HG02884 (cell line): ENCODE results near the gene MDN1.
"Not testable (repeated sequence)": the region's sequence is repeated elsewhere in the genome, so short reads cannot be mapped to it uniquely, and the experiment has no call there.

Source experiments
- ATAC-seq: cut with Tn5 transposase; IDR thresholded peaks from one replicate; pipeline ENCODE4 v1.9.1; 2021; ENCODE audit warnings: mild to moderate bottlenecking, moderate library complexity; ENCODE audit not compliant: unreplicated experiment

The MDN1 gene

GRCh38 chr6:89776583-89777233, 42.9 kb downstream of the MDN1 start:
- ATAC-seq, result no peak

DNA sequence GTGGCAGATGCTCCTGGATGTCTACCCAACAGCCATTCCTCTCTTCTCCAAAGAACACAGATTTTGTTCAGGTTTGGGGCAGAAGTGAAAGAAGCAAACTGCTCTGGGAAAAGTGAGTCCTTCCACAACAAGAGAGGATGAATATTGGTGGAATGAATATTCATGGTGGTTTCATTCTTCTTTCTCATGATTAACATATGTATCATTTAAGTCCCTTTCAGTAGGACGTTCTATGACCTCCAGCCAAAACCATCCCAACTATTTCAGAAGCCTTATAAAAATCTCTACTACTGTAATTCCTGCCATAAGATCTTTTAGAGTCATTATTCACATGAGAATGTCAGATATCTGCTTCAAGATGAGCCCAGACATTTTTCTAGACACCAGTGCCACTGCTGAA, 44.4 kb downstream of the MDN1 start:
- ATAC-seq, result no peak

DNA sequence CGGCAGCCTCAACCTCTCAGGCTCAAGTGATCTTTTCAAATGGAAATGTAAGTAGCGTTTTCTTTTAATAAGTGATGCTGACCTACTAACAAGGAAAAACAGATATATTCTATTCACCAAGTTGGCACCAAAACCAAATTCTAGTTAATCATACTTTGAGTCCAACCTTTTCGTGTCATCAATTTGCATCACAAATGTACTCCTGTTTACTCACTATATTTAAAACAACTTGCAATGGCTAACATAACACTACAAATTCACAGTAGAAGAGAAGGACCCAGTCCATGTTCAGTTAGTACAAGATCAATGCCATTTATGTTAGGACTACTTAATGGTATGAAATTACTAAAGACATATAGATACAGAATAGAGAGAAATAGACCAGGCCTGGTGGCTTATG, 50.0 kb downstream of the MDN1 start:
- ATAC-seq, result no peak

GRCh38 chr6:89768324-89768723, 51.3 kb downstream of the MDN1 start:
- ATAC-seq, result no peak

DNA sequence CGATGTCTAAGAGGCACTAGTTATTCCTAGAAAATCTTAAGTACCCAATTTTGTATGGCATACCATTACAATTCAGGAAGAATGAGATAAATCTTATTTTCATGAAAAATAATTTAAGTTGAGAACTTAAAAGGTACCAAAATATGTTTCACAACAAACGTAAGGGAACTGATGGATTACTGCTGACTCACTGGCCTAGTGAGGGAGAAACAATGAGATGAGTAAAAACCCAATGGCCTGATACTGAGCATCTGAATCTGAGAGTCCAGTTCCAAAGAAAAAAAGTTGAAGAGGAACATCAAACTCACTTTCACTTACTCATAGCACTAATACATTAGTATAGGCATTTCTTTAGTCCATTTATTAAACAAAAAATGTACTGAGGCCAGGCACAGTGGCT, 56.0 kb downstream of the MDN1 start:
- no peak for ATAC-seq

- no peak for ATAC-seq
Observed at GRCh38 chr6:89758830-89759229, 60.8 kb downstream of the MDN1 start.

- no peak for ATAC-seq
Observed at GRCh38 chr6:89750338-89750737, 69.3 kb downstream of the MDN1 start.

DNA sequence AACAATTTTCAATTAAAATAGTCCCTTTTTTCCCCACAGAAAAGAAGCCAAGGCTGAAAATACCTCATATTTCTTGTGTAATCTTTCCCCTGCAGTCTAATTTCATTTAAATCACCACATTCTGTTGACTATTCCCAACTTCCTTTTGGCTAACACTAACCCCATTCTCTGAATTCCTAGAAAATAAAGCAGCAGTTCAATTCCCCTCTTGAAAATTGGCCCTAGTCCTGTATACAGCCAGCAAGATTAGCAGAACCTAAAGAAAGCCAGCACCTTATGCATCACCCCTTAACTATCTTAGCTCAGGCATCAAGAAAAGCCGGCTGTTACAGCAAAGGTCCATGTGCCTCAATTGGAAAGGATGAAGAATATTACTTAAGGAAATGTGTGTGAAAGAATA, 69.7 kb downstream of the MDN1 start:
- ATAC-seq, result no peak

DNA sequence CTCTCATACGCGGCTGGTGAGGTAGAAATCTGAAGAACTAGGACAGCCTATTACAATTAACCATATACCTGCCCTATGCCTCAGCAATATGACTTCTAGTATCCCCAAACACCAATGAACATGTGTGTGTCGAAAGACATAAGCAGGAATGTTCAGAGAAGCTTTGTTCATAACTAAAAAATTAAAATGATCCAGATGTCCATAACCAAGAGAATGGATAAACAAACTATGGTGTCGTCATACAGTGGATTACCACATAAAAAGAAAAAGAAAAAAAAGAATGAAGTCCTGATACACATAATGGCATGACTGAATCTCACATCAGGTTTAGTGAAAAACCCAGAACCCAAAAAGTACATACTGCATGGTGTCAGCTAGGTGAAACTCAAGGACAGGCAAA, 73.9 kb downstream of the MDN1 start:
- ATAC-seq, result no peak

DNA sequence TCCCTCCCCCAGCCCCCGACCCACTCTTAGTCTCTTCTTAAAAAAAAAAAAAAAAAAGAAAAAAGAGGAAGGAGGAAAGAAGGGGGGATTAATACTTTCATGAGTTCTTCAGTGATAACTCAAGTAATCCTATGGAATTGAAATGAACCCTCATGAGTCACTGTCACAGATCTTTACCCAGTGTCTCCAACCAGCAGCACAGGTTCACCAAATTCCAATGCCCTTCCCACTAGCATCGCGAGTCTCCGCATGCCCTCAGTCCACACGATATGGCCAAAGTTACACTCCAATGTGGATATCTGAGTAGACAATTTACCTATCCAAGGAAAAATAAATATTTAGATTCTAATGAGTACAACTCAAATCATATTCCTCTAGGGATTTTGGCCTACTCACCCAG, 74.5 kb downstream of the MDN1 start:
- no peak for ATAC-seq

DNA sequence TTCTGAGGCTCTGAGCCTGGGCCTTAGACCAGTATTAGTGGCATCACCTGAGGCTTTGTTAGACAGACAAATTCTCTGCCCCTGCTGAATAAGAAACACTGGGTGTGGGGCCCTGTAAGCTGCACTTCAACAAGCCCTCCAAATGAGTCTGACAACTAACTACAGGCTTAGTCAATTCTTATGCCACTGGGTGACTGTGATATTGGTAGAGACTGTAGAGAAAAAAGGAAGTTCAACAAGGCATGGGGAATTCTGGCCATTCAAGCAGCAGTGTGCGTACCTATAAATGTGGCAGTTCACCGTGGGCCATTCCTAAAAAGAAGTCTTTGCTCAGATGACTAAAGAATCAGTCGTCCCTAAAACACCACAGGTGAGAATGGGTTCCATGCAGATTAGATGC, 82.7 kb downstream of the MDN1 start:
- ATAC-seq, result no peak

GRCh38 chr6:89734526-89734925, 85.1 kb downstream of the MDN1 start:
- ATAC-seq, result no peak

DNA sequence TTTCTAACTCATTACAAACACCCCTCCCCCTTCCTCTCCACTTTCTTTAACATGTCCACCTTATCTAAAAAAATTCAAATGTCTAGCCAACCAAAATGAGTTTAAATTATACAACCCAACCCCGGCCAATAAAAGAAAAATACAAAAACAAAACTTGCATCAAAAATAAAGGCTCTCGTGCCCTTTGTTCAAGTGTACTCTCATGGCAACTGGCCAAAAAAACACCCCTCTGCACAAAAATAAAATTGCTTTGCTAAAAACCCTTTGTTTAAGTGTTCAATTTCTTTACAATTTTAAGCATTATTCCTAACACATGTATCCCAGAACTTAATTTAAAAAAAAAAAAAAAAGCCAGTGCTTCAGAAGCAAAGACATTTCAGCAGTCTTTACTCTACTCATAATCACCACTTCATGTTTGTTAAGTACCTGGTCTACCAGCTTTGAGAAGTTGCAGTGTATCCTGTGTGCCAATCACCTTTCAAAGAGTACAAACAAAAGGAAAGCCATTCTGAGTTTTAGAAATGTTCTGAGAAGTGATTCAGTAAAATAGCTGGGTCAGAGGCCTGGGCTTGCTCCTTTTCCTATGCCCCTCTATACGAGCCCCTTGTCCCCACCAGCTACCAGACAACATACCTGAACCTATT, 87.5 kb downstream of the MDN1 start:
- ATAC-seq, result no peak

DNA sequence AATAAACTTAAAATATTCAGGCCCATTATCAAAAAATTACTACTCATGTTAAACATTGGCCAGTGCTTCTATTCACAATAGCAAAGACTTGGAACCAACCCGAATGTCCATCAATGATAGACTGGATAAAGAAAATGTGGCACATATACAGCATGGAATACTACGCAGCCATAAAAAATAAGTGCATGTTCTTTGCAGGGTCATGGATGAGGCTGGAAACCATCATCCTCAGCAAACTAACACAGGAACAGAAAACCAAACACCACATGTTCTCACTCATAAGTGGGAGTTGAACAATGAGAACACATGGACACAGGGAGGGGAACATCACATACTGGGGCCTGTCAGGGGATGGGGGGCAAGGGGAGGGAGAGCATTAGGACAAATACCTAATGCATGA, 88.3 kb downstream of the MDN1 start:
- not testable (repeated sequence) for ATAC-seq

GRCh38 chr6:89729818-89730217, 89.8 kb downstream of the MDN1 start:
- no peak for ATAC-seq

DNA sequence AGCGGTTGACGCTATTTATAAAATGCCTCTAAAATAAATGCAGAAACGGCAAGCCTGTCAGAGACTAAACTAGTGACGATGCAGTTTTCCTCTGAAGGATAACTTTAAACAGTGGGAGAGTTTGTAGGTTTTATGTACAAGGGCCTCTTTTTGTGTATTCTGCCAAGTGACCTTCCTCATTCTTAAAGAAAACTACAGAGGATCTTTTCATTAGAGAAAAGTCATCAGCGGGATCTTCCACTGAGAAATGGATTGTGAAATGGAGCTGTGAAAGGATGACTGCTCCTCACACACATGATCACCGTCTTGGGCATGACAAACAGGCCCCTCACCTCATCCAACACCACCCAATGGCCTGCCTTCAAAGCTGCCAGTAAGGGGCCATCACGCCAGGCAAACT, 92.1 kb downstream of the MDN1 start:
- ATAC-seq, result no peak

DNA sequence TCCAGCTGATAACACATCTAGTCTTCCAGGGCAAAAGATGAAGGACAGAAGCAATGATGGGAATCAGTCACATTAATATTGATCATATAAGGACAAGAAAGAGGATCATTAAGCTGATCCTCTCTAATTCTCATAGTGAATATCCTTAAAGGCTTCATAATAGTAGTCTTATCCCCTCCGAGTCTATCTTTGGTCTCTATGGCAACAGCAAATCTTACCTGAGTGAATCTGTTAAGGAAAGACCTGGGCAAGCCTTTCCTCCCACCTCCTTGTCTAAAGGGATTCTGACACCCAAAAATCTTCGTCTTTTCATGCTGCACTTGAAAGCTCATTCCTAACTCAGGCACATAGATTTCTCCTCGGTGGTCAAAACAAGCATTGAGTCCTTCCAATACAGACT, 94.6 kb downstream of the MDN1 start:
- ATAC-seq, result no peak

GRCh38 chr6:89723046-89723445, 96.5 kb downstream of the MDN1 start:
- ATAC-seq, result no peak

DNA sequence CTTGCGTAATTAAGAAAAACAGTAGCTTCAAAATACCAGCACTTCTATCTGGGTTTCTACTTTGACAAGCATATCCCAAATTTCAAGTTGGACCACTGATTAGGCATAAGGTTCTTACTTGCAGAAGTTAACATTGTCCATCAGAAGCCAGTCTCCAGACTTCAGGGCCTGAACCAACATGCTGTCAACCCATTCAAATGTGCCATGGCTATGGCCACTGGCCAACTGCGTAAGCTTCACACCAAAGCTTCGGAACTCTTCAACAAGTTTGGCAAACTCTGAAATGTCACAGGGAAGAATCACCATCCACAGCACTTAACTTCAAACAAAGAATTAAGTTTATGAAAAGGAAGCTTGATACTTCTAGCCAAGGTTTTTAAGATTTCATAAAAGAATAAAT, 103.1 kb downstream of the MDN1 start:
- ATAC-seq, result no peak

GRCh38 chr6:89711801-89712200, 107.8 kb downstream of the MDN1 start:
- no peak for ATAC-seq

- no peak for ATAC-seq
Observed at GRCh38 chr6:89708316-89708715, 111.3 kb downstream of the MDN1 start.

- no peak for ATAC-seq
Observed at GRCh38 chr6:89707766-89708165, 111.8 kb downstream of the MDN1 start.

DNA sequence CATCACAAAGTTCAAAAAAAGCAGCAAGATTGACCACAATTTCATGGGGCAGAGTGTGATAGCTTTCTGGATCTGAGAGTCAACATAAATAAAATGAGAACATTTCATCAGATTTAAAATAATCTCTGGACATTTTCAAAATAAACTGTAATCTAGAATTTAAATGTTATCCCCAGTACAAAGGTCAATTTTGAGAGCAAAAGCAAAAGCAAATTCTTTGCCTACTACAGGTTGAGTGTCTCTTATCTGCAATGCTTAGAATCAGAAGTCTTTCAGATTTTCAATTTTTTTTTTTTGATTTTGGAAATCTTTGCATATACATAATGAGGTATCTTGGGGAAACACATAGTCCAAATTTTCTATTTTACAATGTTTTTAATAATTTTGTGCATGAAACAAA, 113.5 kb downstream of the MDN1 start:
- no peak for ATAC-seq
